ENCODE data around the gene KIF19. TPM values are rescaled to one million over a fixed set of nuclear protein-coding genes. Genes with fewer than 3 reads are reported as not detected.

The KIF19 gene
- polyA plus RNA-seq, 3 donors, result not detected

DNA sequence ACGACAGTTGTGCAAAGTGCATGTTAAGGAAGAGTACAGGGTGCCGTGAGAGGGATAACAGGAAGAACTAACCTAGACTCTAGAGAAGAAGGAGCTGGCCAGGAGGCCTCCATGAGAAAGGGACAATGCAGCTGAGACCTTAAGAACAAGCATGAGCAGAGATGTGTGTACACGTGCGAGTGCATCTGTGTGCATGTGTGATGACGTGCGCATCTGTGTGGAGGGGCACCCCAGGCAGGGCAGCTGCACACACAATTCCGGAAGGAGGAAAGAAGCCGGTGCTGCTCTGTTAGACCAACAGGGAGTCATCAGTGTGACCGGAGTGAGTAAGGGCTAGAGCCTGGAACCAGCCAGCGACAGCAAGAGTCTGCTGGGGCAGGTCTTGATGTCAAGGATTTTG, 7.6 kb upstream of the KIF19 start:
- WGBS (ENCODE audit: insufficient coverage), result 97% methylated on average over 10 of the region's 10 CpGs
- Histone ChIP-seq H3K9me3 (replicated peaks in 1 of 2; ENCODE audit: control insufficient read depth in 1 of 2, insufficient read depth in 1 of 2, low read length in 2 of 2) (peaks cover 0 to 6% of the 10 kb centered on the region in 2 donors), H3K4me3 (replicated peaks in 1 of 3; ENCODE audit: low read depth in 2 of 3, low read length in 3 of 3) (no peak overlapping the region), H3K79me2 (ENCODE audit: insufficient read depth, low read length) (no peaks in the 10 kb centered on the region), H3K9ac (ENCODE audit: insufficient read depth, low read length, poor library complexity, severe bottlenecking) (no peak overlapping the region), H3K4me1 (ENCODE audit: control insufficient read depth in 1 of 2, insufficient read depth in 2 of 2, low read length in 2 of 2) (no peaks in the 10 kb centered on the region), H3K27ac (ENCODE audit: low read depth in 1 of 2, low read length in 2 of 2) (no peak overlapping the region), H2AFZ (ENCODE audit: insufficient read depth, low read depth, low read length, poor library complexity, severe bottlenecking) (no peak overlapping the region), H4K20me1 (ENCODE audit: insufficient read depth, low read length) (no peaks in the 10 kb centered on the region), H3K36me3 (replicated peaks in 1 of 2; ENCODE audit: control insufficient read depth in 1 of 2, insufficient read depth in 2 of 2, low read length in 2 of 2) (no peaks in the 10 kb centered on the region), H3K4me2 (replicated peaks; ENCODE audit: extremely low read depth, low read length, poor library complexity, severe bottlenecking) (no peak overlapping the region), H3K27me3 (ENCODE audit: control insufficient read depth in 2 of 2, insufficient read depth in 2 of 2, low read length in 2 of 2) (no peaks in the 10 kb centered on the region)
- Mint-ChIP-seq H3K9me3 (peaks cover 0 to 7% (median 2%) of the 10 kb centered on the region in 7 donors), H3K27me3 (ENCODE audit: low read depth in 3 of 3) (peaks cover 14 to 23% (median 20%) of the 10 kb centered on the region in 3 donors), H3K36me3 (no peaks in the 10 kb centered on the region), H3K27ac (no peak overlapping the region), H3K4me1 (no peaks in the 10 kb centered on the region), H3K4me3 (no peak overlapping the region)
- no peak for DNase-seq
- TF ChIP-seq, protein P1, sequence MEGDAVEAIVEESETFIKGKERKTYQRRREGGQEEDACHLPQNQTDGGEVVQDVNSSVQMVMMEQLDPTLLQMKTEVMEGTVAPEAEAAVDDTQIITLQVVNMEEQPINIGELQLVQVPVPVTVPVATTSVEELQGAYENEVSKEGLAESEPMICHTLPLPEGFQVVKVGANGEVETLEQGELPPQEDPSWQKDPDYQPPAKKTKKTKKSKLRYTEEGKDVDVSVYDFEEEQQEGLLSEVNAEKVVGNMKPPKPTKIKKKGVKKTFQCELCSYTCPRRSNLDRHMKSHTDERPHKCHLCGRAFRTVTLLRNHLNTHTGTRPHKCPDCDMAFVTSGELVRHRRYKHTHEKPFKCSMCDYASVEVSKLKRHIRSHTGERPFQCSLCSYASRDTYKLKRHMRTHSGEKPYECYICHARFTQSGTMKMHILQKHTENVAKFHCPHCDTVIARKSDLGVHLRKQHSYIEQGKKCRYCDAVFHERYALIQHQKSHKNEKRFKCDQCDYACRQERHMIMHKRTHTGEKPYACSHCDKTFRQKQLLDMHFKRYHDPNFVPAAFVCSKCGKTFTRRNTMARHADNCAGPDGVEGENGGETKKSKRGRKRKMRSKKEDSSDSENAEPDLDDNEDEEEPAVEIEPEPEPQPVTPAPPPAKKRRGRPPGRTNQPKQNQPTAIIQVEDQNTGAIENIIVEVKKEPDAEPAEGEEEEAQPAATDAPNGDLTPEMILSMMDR (IDR thresholded peaks at IDR 0.05), result no peak
- intact Hi-C loops (cut with micrococcal nuclease), result no loop called here

DNA sequence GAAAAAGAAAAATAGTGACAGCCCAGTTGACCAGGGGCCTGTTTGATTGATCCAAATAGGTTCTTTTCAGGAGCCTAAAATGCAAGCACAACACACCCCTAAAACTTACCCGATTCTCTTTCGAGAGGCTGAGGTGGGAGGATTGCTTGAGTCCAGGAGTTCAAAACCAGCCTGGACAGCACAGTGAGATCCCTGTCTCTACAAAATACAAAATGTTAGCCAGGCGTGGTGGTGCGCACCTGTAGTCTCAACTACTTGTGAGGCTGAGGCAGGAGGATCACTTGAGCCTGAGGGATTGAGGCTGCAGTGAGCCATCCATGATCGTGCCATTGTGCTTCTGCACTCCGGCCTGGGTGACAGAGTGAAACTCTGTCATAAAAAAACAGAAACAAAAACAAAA, 1.5 kb upstream of the KIF19 start:
- H3K4me3 Mint-ChIP-seq, result peak overlapping the region in 1 of 2 donors; percentile 83

More for the DNA sequence above, 1.5 kb upstream of the KIF19 start:
- WGBS (ENCODE audit: insufficient coverage), result 100% methylated on average over 4 of the region's 6 CpGs
- Histone ChIP-seq H3K27ac (ENCODE audit: low read depth in 1 of 2, low read length in 2 of 2) (no peak overlapping the region), H2AFZ (ENCODE audit: insufficient read depth, low read depth, low read length, poor library complexity, severe bottlenecking) (no peak overlapping the region), H3K27me3 (ENCODE audit: control insufficient read depth in 2 of 2, insufficient read depth in 2 of 2, low read length in 2 of 2) (peaks cover 12 to 38% of the 10 kb centered on the region in 2 donors), H3K4me3 (replicated peaks in 1 of 3; ENCODE audit: low read depth in 2 of 3, low read length in 3 of 3) (no peak overlapping the region), H3K79me2 (ENCODE audit: insufficient read depth, low read length) (no peaks in the 10 kb centered on the region), H3K9ac (ENCODE audit: insufficient read depth, low read length, poor library complexity, severe bottlenecking) (no peak overlapping the region), H3K4me2 (replicated peaks; ENCODE audit: extremely low read depth, low read length, poor library complexity, severe bottlenecking) (no peak overlapping the region), H4K20me1 (ENCODE audit: insufficient read depth, low read length) (no peaks in the 10 kb centered on the region), H3K36me3 (replicated peaks in 1 of 2; ENCODE audit: control insufficient read depth in 1 of 2, insufficient read depth in 2 of 2, low read length in 2 of 2) (no peaks in the 10 kb centered on the region), H3K4me1 (ENCODE audit: control insufficient read depth in 1 of 2, insufficient read depth in 2 of 2, low read length in 2 of 2) (peaks cover 10 to 20% of the 10 kb centered on the region in 2 donors), H3K9me3 (replicated peaks in 1 of 2; ENCODE audit: control insufficient read depth in 1 of 2, insufficient read depth in 1 of 2, low read length in 2 of 2) (no peaks in the 10 kb centered on the region)
- Mint-ChIP-seq H3K36me3 (peaks cover 0 to 3% of the 10 kb centered on the region in 2 donors), H3K27ac (peak overlapping the region in 1 of 7 donors; percentile 1), H3K27me3 (ENCODE audit: low read depth in 3 of 3) (peaks cover 53 to 58% (median 57%) of the 10 kb centered on the region in 3 donors), H3K9me3 (peaks cover 0 to 10% (median 0%) of the 10 kb centered on the region in 7 donors), H3K4me1 (peaks cover 18% of the 10 kb centered on the region)
- TF ChIP-seq, protein P1 (IDR thresholded peaks at IDR 0.05), result no peak
- intact Hi-C loops (cut with micrococcal nuclease), result no loop called here
- DNase-seq, result no peak

Measured in CD14-positive monocyte (primary cell).